ENCODE measurements around the gene IP6K2. TPM values are rescaled to one million over a fixed set of nuclear protein-coding genes. Genes with fewer than 3 reads are reported as not detected.
"Not testable (repeated sequence)": the region's sequence is repeated elsewhere in the genome, so short reads cannot be mapped to it uniquely, and the experiment has no call there.

IP6K2 gene
- total and polyA plus RNA-seq, 5 donors from 2014 or later = 54.0 to 107 (median 55.9) TPM

DNA sequence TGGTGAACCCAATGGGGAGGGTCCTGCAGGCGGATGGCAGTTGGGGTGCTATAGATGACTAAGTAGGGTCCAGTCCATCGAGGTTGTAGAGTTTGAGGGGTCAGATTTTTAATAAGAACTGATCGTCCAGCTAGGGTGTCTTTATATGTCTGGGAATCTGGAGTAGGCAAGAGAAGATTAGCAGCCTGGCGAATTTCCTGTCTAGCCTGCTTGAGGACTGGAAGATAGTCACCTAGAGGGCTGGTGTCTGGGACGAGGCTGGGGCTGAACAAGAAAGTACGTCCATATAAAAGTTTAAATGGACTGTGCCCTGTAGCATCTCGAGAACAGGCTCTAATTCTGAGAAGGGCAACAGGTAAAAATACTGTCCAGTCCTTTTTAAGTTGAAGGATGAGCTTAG, 6.7 kb upstream of the IP6K2 start:
- DNase-seq = no peak
- no peak overlapping the region for H3K4me3 Mint-ChIP-seq
- peaks cover 8% of the 10 kb centered on the region for H3K27me3 Mint-ChIP-seq
- H3K9me3 ChIP-seq (ENCODE audit: control insufficient read depth in 2 of 2, low read length in 2 of 2) = no peaks in the 10 kb centered on the region
- no peak overlapping the region for H3K4me3 ChIP-seq (ENCODE audit: low read depth, low read length)
- no peak for ATAC-seq (ENCODE audit: low read depth in 2 of 2)
- no peaks in the 10 kb centered on the region for H3K4me1 ChIP-seq (ENCODE audit: control insufficient read depth, insufficient read depth, low read length, poor library complexity, severe bottlenecking)
- no peaks in the 10 kb centered on the region for H3K27me3 ChIP-seq (ENCODE audit: control insufficient read depth, insufficient read depth, low read length)
- H3K27ac Mint-ChIP-seq = peak overlapping the region in 1 of 3 donors; percentile 29
- no peaks in the 10 kb centered on the region for H3K36me3 ChIP-seq (ENCODE audit: control insufficient read depth, insufficient read depth, low read length)
- H3K36me3 Mint-ChIP-seq = no peaks in the 10 kb centered on the region
- no peak overlapping the region for H3K27ac ChIP-seq (ENCODE audit: insufficient read depth, low read length, poor library complexity, severe bottlenecking)
- H3K9me3 Mint-ChIP-seq = peaks cover 0 to 4% (median 0%) of the 10 kb centered on the region in 7 donors
- H3K4me1 Mint-ChIP-seq = no peaks in the 10 kb centered on the region

DNA sequence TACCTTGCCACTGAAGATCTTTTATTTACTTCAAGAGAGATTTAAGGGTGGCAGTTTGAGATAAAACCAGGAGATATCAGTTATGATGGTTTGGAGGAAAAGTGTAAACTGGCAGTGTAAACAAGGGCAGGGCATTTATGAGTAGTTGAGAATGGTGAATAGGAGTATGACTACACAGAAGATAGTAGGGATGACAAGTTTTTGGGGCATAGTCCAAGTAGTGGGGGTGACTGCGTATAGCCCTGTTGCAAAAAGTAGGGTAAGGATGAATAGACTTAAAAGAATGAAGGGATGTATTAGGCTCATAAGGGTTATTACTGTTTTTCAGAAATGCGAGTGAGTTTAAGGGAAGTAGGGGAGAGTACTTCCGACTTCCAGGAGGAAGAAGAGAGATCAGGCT, 6.3 kb upstream of the IP6K2 start:
- H3K27me3 Mint-ChIP-seq; H3K27ac ChIP-seq (ENCODE audit: insufficient read depth, low read length, poor library complexity, severe bottlenecking); H3K27me3 ChIP-seq (ENCODE audit: control insufficient read depth, insufficient read depth, low read length); H3K9me3 Mint-ChIP-seq; H3K36me3 Mint-ChIP-seq; H3K36me3 ChIP-seq (ENCODE audit: control insufficient read depth, insufficient read depth, low read length); H3K4me1 ChIP-seq (ENCODE audit: control insufficient read depth, insufficient read depth, low read length, poor library complexity, severe bottlenecking); H3K4me3 ChIP-seq (ENCODE audit: low read depth, low read length); DNase-seq; ATAC-seq (ENCODE audit: low read depth in 2 of 2); H3K4me1 Mint-ChIP-seq; H3K9me3 ChIP-seq (ENCODE audit: control insufficient read depth in 2 of 2, low read length in 2 of 2); H3K4me3 Mint-ChIP-seq: not testable (repeated sequence)
- H3K27ac Mint-ChIP-seq = peak overlapping the region in 1 of 3 donors; percentile 29

- Mint-ChIP-seq H3K27me3 (peaks cover 11% of the 10 kb centered on the region), H3K27ac (peak overlapping the region; percentile 93 to 99 (median 98)), H3K4me1 (peaks cover 10 to 52% (median 26%) of the 10 kb centered on the region in 4 donors), H3K9me3 (peaks cover 0 to 2% (median 0%) of the 10 kb centered on the region in 7 donors), H3K4me3 (peak overlapping the region; percentile 86 to 100 (median 98)), H3K36me3 (peaks cover 9% of the 10 kb centered on the region)
- DNase-seq (peak; percentile 11 to 56 (median 41)), ATAC-seq (ENCODE audit: low read depth in 2 of 2) (no peak)
- H3K27me3 ChIP-seq (ENCODE audit: control insufficient read depth, insufficient read depth, low read length) = no peaks in the 10 kb centered on the region
- peak overlapping the region; percentile 96 for H3K4me3 ChIP-seq (ENCODE audit: low read depth, low read length)
- peaks cover 35% of the 10 kb centered on the region for H3K4me1 ChIP-seq (ENCODE audit: control insufficient read depth, insufficient read depth, low read length, poor library complexity, severe bottlenecking)
- H3K36me3 ChIP-seq (ENCODE audit: control insufficient read depth, insufficient read depth, low read length) = peaks cover 10% of the 10 kb centered on the region
- H3K9me3 ChIP-seq (ENCODE audit: control insufficient read depth in 2 of 2, low read length in 2 of 2) = no peaks in the 10 kb centered on the region
- H3K27ac ChIP-seq (ENCODE audit: insufficient read depth, low read length, poor library complexity, severe bottlenecking) = peak overlapping the region; percentile 77
Measured at GRCh38 chr3:48716508-48716981, 476 bp downstream of the IP6K2 start.

- H3K9me3 ChIP-seq (ENCODE audit: control insufficient read depth in 2 of 2, low read length in 2 of 2) = no peaks in the 10 kb centered on the region
- H3K36me3 ChIP-seq (ENCODE audit: control insufficient read depth, insufficient read depth, low read length) = peaks cover 20% of the 10 kb centered on the region
- peaks cover 35% of the 10 kb centered on the region for H3K4me1 ChIP-seq (ENCODE audit: control insufficient read depth, insufficient read depth, low read length, poor library complexity, severe bottlenecking)
- Mint-ChIP-seq H3K27ac (peak overlapping the region in 2 of 3 donors; percentile 78 to 98), H3K4me1 (peaks cover 10 to 64% (median 32%) of the 10 kb centered on the region in 4 donors), H3K4me3 (peak overlapping the region; percentile 86 to 100 (median 98)), H3K36me3 (peaks cover 9% of the 10 kb centered on the region), H3K9me3 (peaks cover 0 to 2% (median 0%) of the 10 kb centered on the region in 7 donors), H3K27me3 (peaks cover 7% of the 10 kb centered on the region)
- peak overlapping the region; percentile 30 for H3K27ac ChIP-seq (ENCODE audit: insufficient read depth, low read length, poor library complexity, severe bottlenecking)
- ATAC-seq (ENCODE audit: low read depth in 2 of 2) = no peak
- no peak for DNase-seq
- no peaks in the 10 kb centered on the region for H3K27me3 ChIP-seq (ENCODE audit: control insufficient read depth, insufficient read depth, low read length)
- peak overlapping the region; percentile 96 for H3K4me3 ChIP-seq (ENCODE audit: low read depth, low read length)
Measured at GRCh38 chr3:48715174-48715800, 1.7 kb downstream of the IP6K2 start.

GRCh38 chr3:48711727-48712126, 5.3 kb downstream of the IP6K2 start:
- Histone ChIP-seq H3K27ac (ENCODE audit: insufficient read depth, low read length, poor library complexity, severe bottlenecking) (no peak overlapping the region), H3K9me3 (ENCODE audit: control insufficient read depth in 2 of 2, low read length in 2 of 2) (no peaks in the 10 kb centered on the region), H3K36me3 (ENCODE audit: control insufficient read depth, insufficient read depth, low read length) (peaks cover 44% of the 10 kb centered on the region), H3K4me3 (ENCODE audit: low read depth, low read length) (no peak overlapping the region), H3K27me3 (ENCODE audit: control insufficient read depth, insufficient read depth, low read length) (no peaks in the 10 kb centered on the region), H3K4me1 (ENCODE audit: control insufficient read depth, insufficient read depth, low read length, poor library complexity, severe bottlenecking) (peaks cover 50% of the 10 kb centered on the region)
- Mint-ChIP-seq H3K4me1 (peaks cover 15 to 79% (median 45%) of the 10 kb centered on the region in 4 donors), H3K27ac (peak overlapping the region; percentile 42 to 83 (median 78)), H3K27me3 (no peaks in the 10 kb centered on the region), H3K9me3 (no peaks in the 10 kb centered on the region), H3K36me3 (peaks cover 9% of the 10 kb centered on the region), H3K4me3 (peak overlapping the region in 3 of 4 donors; percentile 9 to 45 (median 30))
- ATAC-seq (ENCODE audit: low read depth in 2 of 2) (no peak), DNase-seq (no peak)

GRCh38 chr3:48709051-48709461, 8.0 kb downstream of the IP6K2 start:
- peak overlapping the region in 2 of 4 donors; percentile 18 to 50 for H3K4me3 Mint-ChIP-seq

GRCh38 chr3:48708481-48708889, 8.5 kb downstream of the IP6K2 start:
- Mint-ChIP-seq H3K4me1 (peaks cover 5 to 66% (median 43%) of the 10 kb centered on the region in 4 donors), H3K36me3 (peaks cover 10% of the 10 kb centered on the region), H3K4me3 (no peak overlapping the region), H3K27me3 (no peaks in the 10 kb centered on the region), H3K9me3 (no peaks in the 10 kb centered on the region), H3K27ac (peak overlapping the region in 2 of 3 donors; percentile 54 to 76)
- Histone ChIP-seq H3K4me1 (ENCODE audit: control insufficient read depth, insufficient read depth, low read length, poor library complexity, severe bottlenecking) (peaks cover 26% of the 10 kb centered on the region), H3K4me3 (ENCODE audit: low read depth, low read length) (no peak overlapping the region), H3K36me3 (ENCODE audit: control insufficient read depth, insufficient read depth, low read length) (peaks cover 48% of the 10 kb centered on the region), H3K9me3 (ENCODE audit: control insufficient read depth in 2 of 2, low read length in 2 of 2) (no peaks in the 10 kb centered on the region), H3K27ac (ENCODE audit: insufficient read depth, low read length, poor library complexity, severe bottlenecking) (no peak overlapping the region), H3K27me3 (ENCODE audit: control insufficient read depth, insufficient read depth, low read length) (no peaks in the 10 kb centered on the region)
- no peak for ATAC-seq (ENCODE audit: low read depth in 2 of 2)
- no peak for DNase-seq

More at GRCh38 chr3:48709051-48709461, 8.0 kb downstream of the IP6K2 start:
- Histone ChIP-seq H3K9me3 (ENCODE audit: control insufficient read depth in 2 of 2, low read length in 2 of 2) (no peaks in the 10 kb centered on the region), H3K27me3 (ENCODE audit: control insufficient read depth, insufficient read depth, low read length) (no peaks in the 10 kb centered on the region), H3K27ac (ENCODE audit: insufficient read depth, low read length, poor library complexity, severe bottlenecking) (no peak overlapping the region), H3K36me3 (ENCODE audit: control insufficient read depth, insufficient read depth, low read length) (peaks cover 48% of the 10 kb centered on the region), H3K4me3 (ENCODE audit: low read depth, low read length) (no peak overlapping the region), H3K4me1 (ENCODE audit: control insufficient read depth, insufficient read depth, low read length, poor library complexity, severe bottlenecking) (peaks cover 27% of the 10 kb centered on the region)
- Mint-ChIP-seq H3K36me3 (peaks cover 10% of the 10 kb centered on the region), H3K27me3 (no peaks in the 10 kb centered on the region), H3K4me1 (peaks cover 5 to 67% (median 42%) of the 10 kb centered on the region in 4 donors), H3K27ac (peak overlapping the region; percentile 48 to 76 (median 54)), H3K9me3 (no peaks in the 10 kb centered on the region)
- DNase-seq = no peak
- no peak for ATAC-seq (ENCODE audit: low read depth in 2 of 2)

DNA sequence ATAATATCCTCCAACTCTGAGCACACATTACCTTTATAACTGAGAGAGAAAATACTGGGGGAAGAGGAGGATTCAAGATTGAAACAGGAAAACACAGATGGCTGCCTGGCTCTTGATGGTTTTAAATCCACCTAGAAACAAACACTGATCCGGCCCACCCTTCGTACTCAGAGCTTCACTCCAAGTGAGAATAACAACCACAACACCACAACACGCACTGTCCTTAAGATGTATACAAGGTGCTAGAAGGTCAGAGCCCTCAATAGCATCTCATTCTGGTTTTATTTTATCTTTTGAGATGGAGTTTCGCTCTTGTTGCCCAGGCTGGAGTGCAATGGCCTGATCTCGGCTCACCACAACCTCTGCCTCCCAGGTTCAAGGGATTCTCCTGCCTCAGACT, 9.9 kb downstream of the IP6K2 start:
- H3K36me3 ChIP-seq (ENCODE audit: control insufficient read depth, insufficient read depth, low read length) = peaks cover 46% of the 10 kb centered on the region
- H3K27me3 ChIP-seq (ENCODE audit: control insufficient read depth, insufficient read depth, low read length) = no peaks in the 10 kb centered on the region
- no peak for ATAC-seq (ENCODE audit: low read depth in 2 of 2)
- Mint-ChIP-seq H3K9me3 (no peaks in the 10 kb centered on the region), H3K36me3 (peaks cover 17% of the 10 kb centered on the region), H3K4me3 (peak overlapping the region in 1 of 4 donors; percentile 48), H3K4me1 (peaks cover 14 to 67% (median 52%) of the 10 kb centered on the region in 4 donors), H3K27me3 (no peaks in the 10 kb centered on the region), H3K27ac (no peak overlapping the region)
- DNase-seq = no peak
- H3K4me1 ChIP-seq (ENCODE audit: control insufficient read depth, insufficient read depth, low read length, poor library complexity, severe bottlenecking) = peaks cover 19% of the 10 kb centered on the region
- no peaks in the 10 kb centered on the region for H3K9me3 ChIP-seq (ENCODE audit: control insufficient read depth in 2 of 2, low read length in 2 of 2)
- no peak overlapping the region for H3K27ac ChIP-seq (ENCODE audit: insufficient read depth, low read length, poor library complexity, severe bottlenecking)
- H3K4me3 ChIP-seq (ENCODE audit: low read depth, low read length) = no peak overlapping the region

Measured in CD4-positive, CD25-positive, alpha-beta regulatory T cell (primary cell).